ENCODE data around the gene KLK5. TPM values are rescaled to one million over a fixed set of nuclear protein-coding genes. Genes with fewer than 3 reads are reported as not detected.

KLK5 gene
- total RNA-seq, 1 donor from 2014 or later: not detected

- no peaks in the 10 kb centered on the region for H3K9me3 Mint-ChIP-seq
- no peak overlapping the region for H3K27ac Mint-ChIP-seq
- peaks cover 1% of the 10 kb centered on the region for H3K27me3 Mint-ChIP-seq (ENCODE audit: low read depth)
- no peak overlapping the region for H3K4me3 Mint-ChIP-seq (ENCODE audit: low read depth)
- no peaks in the 10 kb centered on the region for H3K36me3 Mint-ChIP-seq (ENCODE audit: low read depth)
- no peaks in the 10 kb centered on the region for H3K4me1 Mint-ChIP-seq (ENCODE audit: low read depth)
- DNase-seq (ENCODE audit: low spot score): no peak
- intact Hi-C loops (cut with micrococcal nuclease): no loop called here
Observed at GRCh38 chr19:50963381-50963780, 10.5 kb upstream of the KLK5 start.

GRCh38 chr19:50962245-50962644, 9.4 kb upstream of the KLK5 start:
- no peaks in the 10 kb centered on the region for H3K9me3 Mint-ChIP-seq
- H3K4me3 Mint-ChIP-seq (ENCODE audit: low read depth): no peak overlapping the region
- no peaks in the 10 kb centered on the region for H3K36me3 Mint-ChIP-seq (ENCODE audit: low read depth)
- H3K27me3 Mint-ChIP-seq (ENCODE audit: low read depth): peaks cover 1% of the 10 kb centered on the region
- no peak for DNase-seq (ENCODE audit: low spot score)
- intact Hi-C loops (cut with micrococcal nuclease): no loop called here
- no peaks in the 10 kb centered on the region for H3K4me1 Mint-ChIP-seq (ENCODE audit: low read depth)
- H3K27ac Mint-ChIP-seq: no peak overlapping the region

GRCh38 chr19:50959731-50960500, 7.1 kb upstream of the KLK5 start:
- no peaks in the 10 kb centered on the region for H3K4me1 Mint-ChIP-seq (ENCODE audit: low read depth)
- no peak overlapping the region for H3K27ac Mint-ChIP-seq
- intact Hi-C loops (cut with micrococcal nuclease): no loop called here
- no peak overlapping the region for H3K4me3 Mint-ChIP-seq (ENCODE audit: low read depth)
- no peaks in the 10 kb centered on the region for H3K36me3 Mint-ChIP-seq (ENCODE audit: low read depth)
- H3K27me3 Mint-ChIP-seq (ENCODE audit: low read depth): peaks cover 3% of the 10 kb centered on the region
- no peaks in the 10 kb centered on the region for H3K9me3 Mint-ChIP-seq
- no peak for DNase-seq (ENCODE audit: low spot score)

GRCh38 chr19:50957587-50957986, 4.7 kb upstream of the KLK5 start:
- Mint-ChIP-seq H3K4me3 (ENCODE audit: low read depth) (no peak overlapping the region), H3K36me3 (ENCODE audit: low read depth) (no peaks in the 10 kb centered on the region), H3K27me3 (ENCODE audit: low read depth) (peaks cover 5% of the 10 kb centered on the region), H3K27ac (no peak overlapping the region), H3K4me1 (ENCODE audit: low read depth) (no peaks in the 10 kb centered on the region), H3K9me3 (no peaks in the 10 kb centered on the region)
- intact Hi-C loops (cut with micrococcal nuclease): no loop called here
- no peak for DNase-seq (ENCODE audit: low spot score)

- Mint-ChIP-seq H3K4me3 (ENCODE audit: low read depth) (no peak overlapping the region), H3K27ac (no peak overlapping the region), H3K9me3 (no peaks in the 10 kb centered on the region), H3K27me3 (ENCODE audit: low read depth) (peaks cover 2% of the 10 kb centered on the region), H3K4me1 (ENCODE audit: low read depth) (no peaks in the 10 kb centered on the region), H3K36me3 (ENCODE audit: low read depth) (no peaks in the 10 kb centered on the region)
- intact Hi-C loops (cut with micrococcal nuclease): no loop called here
- DNase-seq (ENCODE audit: low spot score): no peak
Observed at GRCh38 chr19:50949861-50950260, 3.0 kb downstream of the KLK5 start.

- Mint-ChIP-seq H3K4me3 (ENCODE audit: low read depth) (no peak overlapping the region), H3K9me3 (no peaks in the 10 kb centered on the region), H3K4me1 (ENCODE audit: low read depth) (no peaks in the 10 kb centered on the region), H3K27ac (no peak overlapping the region), H3K36me3 (ENCODE audit: low read depth) (no peaks in the 10 kb centered on the region), H3K27me3 (ENCODE audit: low read depth) (no peaks in the 10 kb centered on the region)
- intact Hi-C loops (cut with micrococcal nuclease): no loop called here
- DNase-seq (ENCODE audit: low spot score): no peak
Observed at GRCh38 chr19:50947123-50947522, 5.7 kb downstream of the KLK5 start.

GRCh38 chr19:50944795-50945194, 8.0 kb downstream of the KLK5 start:
- Mint-ChIP-seq H3K36me3 (ENCODE audit: low read depth) (no peaks in the 10 kb centered on the region), H3K9me3 (no peaks in the 10 kb centered on the region), H3K4me3 (ENCODE audit: low read depth) (no peak overlapping the region), H3K4me1 (ENCODE audit: low read depth) (no peaks in the 10 kb centered on the region), H3K27ac (no peak overlapping the region), H3K27me3 (ENCODE audit: low read depth) (no peaks in the 10 kb centered on the region)
- intact Hi-C loops (cut with micrococcal nuclease): no loop called here
- DNase-seq (ENCODE audit: low spot score): no peak

- intact Hi-C loops (cut with micrococcal nuclease): no loop called here
- no peaks in the 10 kb centered on the region for H3K27me3 Mint-ChIP-seq (ENCODE audit: low read depth)
- H3K4me3 Mint-ChIP-seq (ENCODE audit: low read depth): no peak overlapping the region
- H3K9me3 Mint-ChIP-seq: no peaks in the 10 kb centered on the region
- H3K4me1 Mint-ChIP-seq (ENCODE audit: low read depth): no peaks in the 10 kb centered on the region
- no peaks in the 10 kb centered on the region for H3K36me3 Mint-ChIP-seq (ENCODE audit: low read depth)
- no peak overlapping the region for H3K27ac Mint-ChIP-seq
- no peak for DNase-seq (ENCODE audit: low spot score)
Observed at GRCh38 chr19:50943074-50943828, 9.6 kb downstream of the KLK5 start.

- Mint-ChIP-seq H3K36me3 (ENCODE audit: low read depth) (no peaks in the 10 kb centered on the region), H3K27ac (no peak overlapping the region), H3K9me3 (no peaks in the 10 kb centered on the region), H3K27me3 (ENCODE audit: low read depth) (no peaks in the 10 kb centered on the region), H3K4me3 (ENCODE audit: low read depth) (no peak overlapping the region), H3K4me1 (ENCODE audit: low read depth) (no peaks in the 10 kb centered on the region)
- intact Hi-C loops (cut with micrococcal nuclease): no loop called here
- DNase-seq (ENCODE audit: low spot score): no peak
Observed at GRCh38 chr19:50939596-50939995, 13.2 kb downstream of the KLK5 start.

- H3K4me1 Mint-ChIP-seq (ENCODE audit: low read depth): peaks cover 3% of the 10 kb centered on the region
- no peak overlapping the region for H3K4me3 Mint-ChIP-seq (ENCODE audit: low read depth)
- intact Hi-C loops (cut with micrococcal nuclease): loop anchor here (5.0 kb wide), 1 partner anchor 159 kb away; no protein-coding TSS in a partner anchor
- no peaks in the 10 kb centered on the region for H3K9me3 Mint-ChIP-seq
- H3K27ac Mint-ChIP-seq: no peak overlapping the region
- peaks cover 15% of the 10 kb centered on the region for H3K27me3 Mint-ChIP-seq (ENCODE audit: low read depth)
- DNase-seq (ENCODE audit: low spot score): no peak
- H3K36me3 Mint-ChIP-seq (ENCODE audit: low read depth): no peaks in the 10 kb centered on the region
Observed at GRCh38 chr19:50933640-50934039, 19.2 kb downstream of the KLK5 start.

GRCh38 chr19:50932690-50933083, 20.2 kb downstream of the KLK5 start:
- no peak for DNase-seq (ENCODE audit: low spot score)
- Mint-ChIP-seq H3K27ac (no peak overlapping the region), H3K36me3 (ENCODE audit: low read depth) (no peaks in the 10 kb centered on the region), H3K9me3 (no peaks in the 10 kb centered on the region), H3K4me1 (ENCODE audit: low read depth) (peaks cover 3% of the 10 kb centered on the region), H3K4me3 (ENCODE audit: low read depth) (no peak overlapping the region), H3K27me3 (ENCODE audit: low read depth) (peaks cover 15% of the 10 kb centered on the region)
- intact Hi-C loops (cut with micrococcal nuclease): loop anchor here (5.0 kb wide), 1 partner anchor 160 kb away; no protein-coding TSS in a partner anchor

- intact Hi-C loops (cut with micrococcal nuclease): loop anchor here (5.0 kb wide), 1 partner anchor 160 kb away; no protein-coding TSS in a partner anchor
Observed at GRCh38 chr19:50932018-50932689, 20.7 kb downstream of the KLK5 start.

GRCh38 chr19:50931023-50931422, 21.8 kb downstream of the KLK5 start:
- Mint-ChIP-seq H3K4me3 (ENCODE audit: low read depth) (no peak overlapping the region), H3K4me1 (ENCODE audit: low read depth) (peaks cover 3% of the 10 kb centered on the region), H3K36me3 (ENCODE audit: low read depth) (no peaks in the 10 kb centered on the region), H3K27me3 (ENCODE audit: low read depth) (peaks cover 15% of the 10 kb centered on the region), H3K9me3 (no peaks in the 10 kb centered on the region), H3K27ac (no peak overlapping the region)
- intact Hi-C loops (cut with micrococcal nuclease): loop anchor here (5.0 kb wide), 1 partner anchor 161 kb away; no protein-coding TSS in a partner anchor
- DNase-seq (ENCODE audit: low spot score): no peak

More at GRCh38 chr19:50932018-50932689, 20.7 kb downstream of the KLK5 start:
- DNase-seq (ENCODE audit: low spot score): no peak
- no peak overlapping the region for H3K4me3 Mint-ChIP-seq (ENCODE audit: low read depth)
- H3K27me3 Mint-ChIP-seq (ENCODE audit: low read depth): peaks cover 15% of the 10 kb centered on the region
- no peaks in the 10 kb centered on the region for H3K36me3 Mint-ChIP-seq (ENCODE audit: low read depth)
- no peaks in the 10 kb centered on the region for H3K9me3 Mint-ChIP-seq
- no peak overlapping the region for H3K27ac Mint-ChIP-seq
- peaks cover 3% of the 10 kb centered on the region for H3K4me1 Mint-ChIP-seq (ENCODE audit: low read depth)

Data from activated T-helper 2 cell treated with anti-CD3 and anti-CD28 coated beads, Interferon-gamma antibody, Interleukin-2, Interleukin-4, amounts not matched to agents 10 μg/mL and 5 μg/mL and 100 μg/mL, durations not matched to agents 14 hours and 24 hours and 36 hours (primary cell).